ENCODE data around the gene BCL2. TPM values are rescaled to one million over a fixed set of nuclear protein-coding genes. Genes with fewer than 3 reads are reported as not detected.

BCL2 gene
- total RNA-seq, 1 donor from 2014 or later: 7.7 TPM

Other genes with a start within 250 kb of the BCL2 start
- gene KDSR, start 47.4 kb upstream of the BCL2 start, total RNA-seq: 32.9 TPM
- gene VPS4B, start 102.7 kb upstream of the BCL2 start, total RNA-seq: 20.6 TPM
- gene SERPINB5, start 157.2 kb upstream of the BCL2 start, total RNA-seq: not detected
- gene SERPINB12, start 222.6 kb upstream of the BCL2 start, total RNA-seq: not detected